ENCODE measurements around the gene CCT8L2. TPM values are rescaled to one million over a fixed set of nuclear protein-coding genes. Genes with fewer than 3 reads are reported as not detected.
"Not testable (repeated sequence)": the region's sequence is repeated elsewhere in the genome, so short reads cannot be mapped to it uniquely, and the experiment has no call there.

The CCT8L2 gene
- total RNA-seq, 1 experiment from 2014 or later = not detected

GRCh38 chr22:16557511-16557910 is 35.1 kb downstream of the CCT8L2 start:
- H3K27me3 ChIP-seq (ENCODE audit: insufficient read depth, low read length); H3K9ac ChIP-seq (ENCODE audit: low read length); H4K20me1 ChIP-seq (ENCODE audit: insufficient read depth); H3K4me2 ChIP-seq (ENCODE audit: low read length); RAD21 ChIA-PET (ENCODE audit: low non-redundant PET in 1 of 2, low total read pairs in 2 of 2, uncharacterized antibody in 2 of 2, unreplicated experiment in 2 of 2); H3K9me3 ChIP-seq (ENCODE audit: control insufficient read depth in 1 of 2, insufficient read depth in 1 of 2, low read depth in 1 of 2, low read length in 2 of 2); H3K36me3 ChIP-seq (ENCODE audit: control insufficient read depth in 1 of 2, insufficient read depth in 2 of 2, low read length in 2 of 2); H2AFZ ChIP-seq (ENCODE audit: low read depth, low read length, poor library complexity, severe bottlenecking); H3K4me3 ChIP-seq (replicated peaks in 1 of 2; ENCODE audit: low read depth in 1 of 2, low read length in 2 of 2); ATAC-seq; CTCF ChIA-PET; intact Hi-C loops (cut with micrococcal nuclease); H3K9me2 ChIP-seq (ENCODE audit: insufficient read depth); DNase-seq (ENCODE audit: low read depth, low spot score); POLR2A ChIA-PET; H3K79me2 ChIP-seq (ENCODE audit: insufficient read depth, low read length); BruUV-seq (replicated peaks); H3K27ac ChIP-seq (ENCODE audit: low read depth, low read length); H3K4me1 ChIP-seq (ENCODE audit: control insufficient read depth in 1 of 2, insufficient read depth in 2 of 2, low read length in 2 of 2): not testable (repeated sequence)

GRCh38 chr22:16555077-16555994 is 37.3 kb downstream of the CCT8L2 start:
- H3K4me1 ChIP-seq (ENCODE audit: control insufficient read depth in 1 of 2, insufficient read depth in 2 of 2, low read length in 2 of 2); RAD21 ChIA-PET (ENCODE audit: low non-redundant PET in 1 of 2, low total read pairs in 2 of 2, uncharacterized antibody in 2 of 2, unreplicated experiment in 2 of 2); H3K9ac ChIP-seq (ENCODE audit: low read length); H3K9me3 ChIP-seq (ENCODE audit: control insufficient read depth in 1 of 2, insufficient read depth in 1 of 2, low read depth in 1 of 2, low read length in 2 of 2); H3K27me3 ChIP-seq (ENCODE audit: insufficient read depth, low read length); H4K20me1 ChIP-seq (ENCODE audit: insufficient read depth); BruUV-seq (replicated peaks); ATAC-seq; H3K4me3 ChIP-seq (replicated peaks in 1 of 2; ENCODE audit: low read depth in 1 of 2, low read length in 2 of 2); intact Hi-C loops (cut with micrococcal nuclease); CTCF ChIA-PET; POLR2A ChIA-PET; H3K4me2 ChIP-seq (ENCODE audit: low read length); H3K9me2 ChIP-seq (ENCODE audit: insufficient read depth); H3K27ac ChIP-seq (ENCODE audit: low read depth, low read length); DNase-seq (ENCODE audit: low read depth, low spot score); H2AFZ ChIP-seq (ENCODE audit: low read depth, low read length, poor library complexity, severe bottlenecking); H3K36me3 ChIP-seq (ENCODE audit: control insufficient read depth in 1 of 2, insufficient read depth in 2 of 2, low read length in 2 of 2); H3K79me2 ChIP-seq (ENCODE audit: insufficient read depth, low read length): not testable (repeated sequence)

- RAD21 ChIA-PET (ENCODE audit: low non-redundant PET in 1 of 2, low total read pairs in 2 of 2, uncharacterized antibody in 2 of 2, unreplicated experiment in 2 of 2); CTCF ChIA-PET; H2AFZ ChIP-seq (ENCODE audit: low read depth, low read length, poor library complexity, severe bottlenecking): not testable (repeated sequence)
These were observed 49.3 kb downstream of the CCT8L2 start for GRCh38 chr22:16543310-16543709.

More at GRCh38 chr22:16543310-16543709, 49.3 kb downstream of the CCT8L2 start:
- H3K4me1 ChIP-seq (ENCODE audit: control insufficient read depth in 1 of 2, insufficient read depth in 2 of 2, low read length in 2 of 2); H3K36me3 ChIP-seq (ENCODE audit: control insufficient read depth in 1 of 2, insufficient read depth in 2 of 2, low read length in 2 of 2); H3K27ac ChIP-seq (ENCODE audit: low read depth, low read length); H3K9me3 ChIP-seq (ENCODE audit: control insufficient read depth in 1 of 2, insufficient read depth in 1 of 2, low read depth in 1 of 2, low read length in 2 of 2); H3K4me2 ChIP-seq (ENCODE audit: low read length); H4K20me1 ChIP-seq (ENCODE audit: insufficient read depth); DNase-seq (ENCODE audit: low read depth, low spot score); H3K9ac ChIP-seq (ENCODE audit: low read length); H3K79me2 ChIP-seq (ENCODE audit: insufficient read depth, low read length); POLR2A ChIA-PET; H3K9me2 ChIP-seq (ENCODE audit: insufficient read depth); BruUV-seq (replicated peaks); ATAC-seq; H3K4me3 ChIP-seq (replicated peaks in 1 of 2; ENCODE audit: low read depth in 1 of 2, low read length in 2 of 2); H3K27me3 ChIP-seq (ENCODE audit: insufficient read depth, low read length); intact Hi-C loops (cut with micrococcal nuclease): not testable (repeated sequence)

Other genes starting within 250 kb of the CCT8L2 start
- not detected for gene XKR3, start 232.6 kb upstream of the CCT8L2 start, total RNA-seq (2021; ENCODE audit: unreplicated experiment)

Data from HCT116 (cell line).